ENCODE measurements around the gene AMZ1.

DNA sequence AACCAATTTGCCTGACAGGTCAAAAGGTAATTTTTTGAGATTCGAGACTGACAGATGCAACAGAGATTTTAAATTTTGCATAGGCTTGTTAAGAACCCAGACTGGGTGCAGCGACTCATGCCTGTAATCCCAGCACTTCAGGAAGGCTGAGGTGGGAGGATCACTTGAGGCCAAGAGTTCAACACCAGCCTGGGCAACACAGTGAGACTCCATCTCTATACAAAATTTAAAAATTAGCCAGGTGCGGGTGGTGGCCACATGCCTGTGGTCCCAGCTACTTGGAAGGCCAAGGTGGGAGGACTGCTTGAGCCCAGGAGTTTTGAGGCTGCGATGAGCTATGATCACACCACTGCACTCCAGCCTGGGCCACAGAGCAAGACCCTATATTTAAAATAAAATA, 34.6 kb downstream of the AMZ1 start:
- TF ChIP-seq, protein P1, sequence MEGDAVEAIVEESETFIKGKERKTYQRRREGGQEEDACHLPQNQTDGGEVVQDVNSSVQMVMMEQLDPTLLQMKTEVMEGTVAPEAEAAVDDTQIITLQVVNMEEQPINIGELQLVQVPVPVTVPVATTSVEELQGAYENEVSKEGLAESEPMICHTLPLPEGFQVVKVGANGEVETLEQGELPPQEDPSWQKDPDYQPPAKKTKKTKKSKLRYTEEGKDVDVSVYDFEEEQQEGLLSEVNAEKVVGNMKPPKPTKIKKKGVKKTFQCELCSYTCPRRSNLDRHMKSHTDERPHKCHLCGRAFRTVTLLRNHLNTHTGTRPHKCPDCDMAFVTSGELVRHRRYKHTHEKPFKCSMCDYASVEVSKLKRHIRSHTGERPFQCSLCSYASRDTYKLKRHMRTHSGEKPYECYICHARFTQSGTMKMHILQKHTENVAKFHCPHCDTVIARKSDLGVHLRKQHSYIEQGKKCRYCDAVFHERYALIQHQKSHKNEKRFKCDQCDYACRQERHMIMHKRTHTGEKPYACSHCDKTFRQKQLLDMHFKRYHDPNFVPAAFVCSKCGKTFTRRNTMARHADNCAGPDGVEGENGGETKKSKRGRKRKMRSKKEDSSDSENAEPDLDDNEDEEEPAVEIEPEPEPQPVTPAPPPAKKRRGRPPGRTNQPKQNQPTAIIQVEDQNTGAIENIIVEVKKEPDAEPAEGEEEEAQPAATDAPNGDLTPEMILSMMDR (IDR thresholded peaks at IDR 0.05): no peak
- TF ChIP-seq POLR2A (IDR thresholded peaks at IDR 0.05) (no peak), EP300 (IDR thresholded peaks at IDR 0.05) (no peak)

All from ovary (tissue), 3 donors.